ENCODE results near the gene C2orf78. TPM values are rescaled to one million over a fixed set of nuclear protein-coding genes. Genes with fewer than 3 reads are reported as not detected.

The C2orf78 gene
- total and polyA plus RNA-seq, 10 of the 15 experiments (the other 5 are each of a cell fraction or from before 2014, with no cell fraction given), result 0.08 to 0.82 (median 0.40) TPM

- TF ChIP-seq MLLT1 (IDR thresholded peaks at IDR 0.05) (no peak), HDGF (IDR thresholded peaks at IDR 0.05) (no peak), SIX5 (IDR thresholded peaks at IDR 0.05; ENCODE audit: low read depth, low read length, severe bottlenecking) (no peak), ZBTB4 (CRISPR knock-in tag; IDR thresholded peaks at IDR 0.05) (no peak), ATF3 (IDR thresholded peaks at IDR 0.05; ENCODE audit: borderline replicate concordance, extremely low read depth, low read depth, low read length) (no peak), E2F4 (IDR thresholded peaks at IDR 0.05; ENCODE audit: low read depth, low read length) (no peak), ZNF274 (IDR thresholded peaks at IDR 0.05; ENCODE audit: insufficient read depth, insufficient read length) (no peak), NR2C2 (IDR thresholded peaks at IDR 0.05; ENCODE audit: borderline replicate concordance, control insufficient read depth, insufficient read length, low read depth) (no peak), CHD2 (IDR thresholded peaks at IDR 0.05; ENCODE audit: borderline replicate concordance, low read depth, low read length) (no peak), YBX1 (IDR thresholded peaks at IDR 0.05) (no peak), ZNF687 (IDR thresholded peaks at IDR 0.05) (peak; percentile 58; the same call in 1 of the 2 replicates), WRNIP1 (IDR thresholded peaks at IDR 0.05; ENCODE audit: borderline replicate concordance, low read depth, low read length) (no peak), ELK1 (IDR thresholded peaks at IDR 0.05; ENCODE audit: low read depth, low read length) (no peak), CTCF (IDR thresholded peaks at IDR 0.05 in 2 of 3, conservative IDR thresholded peaks at IDR 0.05 in 1 of 3; ENCODE audit: control insufficient read depth in 2 of 3, extremely low read depth in 1 of 3, insufficient read depth in 1 of 3, low read depth in 3 of 3, low read length in 3 of 3) (no peak), EGR1 (IDR thresholded peaks at IDR 0.05; ENCODE audit: borderline replicate concordance in 1 of 2, low read depth in 2 of 2, low read length in 2 of 2) (no peak), TBL1XR1 (IDR thresholded peaks at IDR 0.05; ENCODE audit: low read depth, low read length) (no peak)
Observed at GRCh38 chr2:73821227-73821626, 37.2 kb downstream of the C2orf78 start (continued).
